HepG2 (cell line): ENCODE results near the gene MAP3K3. TPM values are rescaled to one million over a fixed set of nuclear protein-coding genes. Genes with fewer than 3 reads are reported as not detected.

Source experiments
- CSRNP1 ChIP-seq: sonication (generic); formaldehyde crosslinking; IDR thresholded peaks from 2 replicates; pipeline ENCODE4 v1.8.1; 2023; ENCODE audit warnings: mild to moderate bottlenecking, missing genetic modification reagents
- GLMP ChIP-seq: sonication (generic); formaldehyde crosslinking; IDR thresholded peaks from 2 replicates; pipeline ENCODE4 v1.9.0; 2021; ENCODE audit warnings: missing genetic modification reagents, mild to moderate bottlenecking, borderline replicate concordance
- NR2C2 ChIP-seq: sonication (generic); formaldehyde crosslinking; IDR thresholded peaks from 2 replicates; pipeline ENCODE4 v1.4.0; 2020; ENCODE audit warnings: missing genetic modification reagents, mild to moderate bottlenecking, moderate library complexity, borderline replicate concordance
- RFXANK ChIP-seq: IDR thresholded peaks from 2 replicates; pipeline ENCODE4 v1.6.1; 2016
- UBTF ChIP-seq: sonication (generic); formaldehyde crosslinking; IDR thresholded peaks from 2 replicates; pipeline ENCODE4 v1.4.0; 2020; ENCODE audit warnings: mild to moderate bottlenecking, missing genetic modification reagents
- ZBTB21 ChIP-seq: sonication (generic); formaldehyde crosslinking; IDR thresholded peaks from 2 replicates; pipeline ENCODE4 v1.4.0; 2020; ENCODE audit warnings: missing genetic modification reagents
- ZFY ChIP-seq: sonication (generic); formaldehyde crosslinking; IDR thresholded peaks from 2 replicates; pipeline ENCODE4 v1.4.0; 2020; ENCODE audit warnings: missing genetic modification reagents
- ZNF407 ChIP-seq: sonication (generic); formaldehyde crosslinking; IDR thresholded peaks from one replicate; pipeline ENCODE4 v1.5.1; 2020; ENCODE audit warnings: mild to moderate bottlenecking, missing genetic modification reagents; ENCODE audit errors: not compliant biosample characterization
- ZNF414 ChIP-seq: sonication (generic); formaldehyde crosslinking; IDR thresholded peaks from 2 replicates; pipeline ENCODE4 v1.5.0; 2020; ENCODE audit warnings: missing genetic modification reagents
- ZNF484 ChIP-seq: sonication (generic); formaldehyde crosslinking; IDR thresholded peaks from 2 replicates; pipeline ENCODE4 v1.5.1; 2020; ENCODE audit warnings: mild to moderate bottlenecking, low read depth, missing genetic modification reagents, borderline replicate concordance
- ZNF513 ChIP-seq: sonication (generic); formaldehyde crosslinking; conservative IDR thresholded peaks from 2 replicates; pipeline ENCODE4 v1.5.0; 2020; ENCODE audit warnings: missing genetic modification reagents
- ZNF7 ChIP-seq: IDR thresholded peaks from 2 replicates; pipeline ENCODE4 v1.6.1; 2016; ENCODE audit warnings: missing biosample characterization, missing genetic modification reagents
- polyA plus RNA-seq, 8 experiments: library from polyadenylated mRNA; depleted of rRNA in 3 of 8; stranded (reverse) in 7 of 8; unstranded in 1 of 8; fragments of >200 nt; fragmentation: Illumina TruSeq in 4 of 8; extraction: Trizol in 4 of 8; gene quantifications; 2 replicates each; pipeline versions ENCODE4 v1.2.1 to v1.2.3, GENCODE V29; 2011 to 2016; ENCODE audit warnings: low read depth in 4 of 8, missing spikeins in 1 of 8, mixed read lengths in 1 of 8; ENCODE audit not compliant: insufficient read depth in 1 of 8
- total RNA-seq, 5 experiments: library from RNA; depleted of rRNA; stranded (reverse); fragments of >200 nt; fragmentation: Illumina TruSeq; extraction: Trizol; gene quantifications; 2 replicates each; pipeline ENCODE4 v1.2.3, GENCODE V29; 2016; ENCODE audit warnings: low read depth in 1 of 5

Gene MAP3K3
- total and polyA plus RNA-seq, 2 of the 13 experiments (the other 11 are each of a cell fraction or from before 2014, with no cell fraction given), result 17.7 to 21.8 TPM

GRCh38 chr17:63622574-63623390, 565 bp downstream of the MAP3K3 start (continued):
- TF ChIP-seq ZNF407 (no peak), RFXANK (CRISPR knock-in tag) (no peak), NR2C2 (no peak; the same call in 1 of the 2 replicates), ZNF414 (no peak), CSRNP1 (CRISPR knock-in tag) (no peak), UBTF (CRISPR knock-in tag) (peak; percentile 41), ZNF7 (CRISPR knock-in tag) (no peak), ZFY (CRISPR knock-in tag) (peak; percentile 79), ZNF513 (no peak), ZBTB21 (CRISPR knock-in tag) (no peak), GLMP (no peak), ZNF484 (no peak)
